ENCODE data around the gene GAGE12D. TPM values are rescaled to one million over a fixed set of nuclear protein-coding genes. Genes with fewer than 3 reads are reported as not detected.
"Not testable (repeated sequence)": the region's sequence is repeated elsewhere in the genome, so short reads cannot be mapped to it uniquely, and the experiment has no call there.

The GAGE12D gene, protein sequence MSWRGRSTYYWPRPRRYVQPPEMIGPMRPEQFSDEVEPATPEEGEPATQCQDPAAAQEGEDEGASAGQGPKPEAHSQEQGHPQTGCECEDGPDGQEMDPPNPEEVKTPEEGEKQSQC
- not detected in 2 replicates for polyA plus RNA-seq (2012; rRNA removed)
- not detected in 2 replicates for polyA plus RNA-seq (2012; cell fraction: cytosol; rRNA removed)
- not detected in 2 replicates for polyA plus RNA-seq (2012; cell fraction: nucleus; rRNA removed)

DNA sequence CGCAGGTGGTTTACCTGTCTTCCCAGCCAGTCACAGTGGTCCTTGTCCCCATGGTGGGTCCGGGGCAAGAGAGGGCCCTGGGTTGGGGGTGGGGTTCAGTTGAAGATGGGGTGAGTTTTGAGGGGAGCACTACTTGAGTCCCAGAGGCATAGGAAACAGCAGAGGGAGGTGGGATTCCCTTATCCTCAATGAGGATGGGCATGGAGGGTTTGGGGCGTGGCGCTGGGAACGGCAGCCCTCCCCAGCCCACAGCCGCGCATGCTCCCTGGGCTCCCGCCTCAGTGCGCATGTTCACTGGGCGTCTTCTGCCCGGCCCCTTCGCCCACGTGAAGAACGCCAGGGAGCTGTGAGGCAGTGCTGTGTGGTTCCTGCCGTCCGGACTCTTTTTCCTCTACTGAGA, at the start of gene GAGE12D:
GAGE12D (plus strand) TSS at position 301 of the 400 bp plus-strand sequence. CDS start 1,155 bp downstream, outside the sequence.
- H3K27ac ChIP-seq (ENCODE audit: low read depth in 2 of 2, low read length in 1 of 2); H3K27me3 ChIP-seq (ENCODE audit: insufficient read depth); H3K4me1 ChIP-seq (ENCODE audit: control insufficient read depth in 1 of 2, insufficient read depth in 2 of 2, low read depth in 1 of 2, low read length in 1 of 2); POLR2A ChIA-PET; H4K20me1 ChIP-seq (ENCODE audit: insufficient read depth); DNase-seq; H3K4me3 ChIP-seq (ENCODE audit: low read depth in 2 of 2, low read length in 1 of 2); H3K9me3 ChIP-seq; CTCF ChIA-PET; H3F3A ChIP-seq (replicated peaks; ENCODE audit: insufficient read depth); H2AFZ ChIP-seq (ENCODE audit: low read depth); H3K9me2 ChIP-seq; H3K79me2 ChIP-seq (ENCODE audit: insufficient read depth); H3K4me2 ChIP-seq; H3K9ac ChIP-seq; H3K36me3 ChIP-seq (replicated peaks in 1 of 2; ENCODE audit: control insufficient read depth in 1 of 2, insufficient read depth in 2 of 2, low read length in 1 of 2): not testable (repeated sequence)
- WGBS (ENCODE audit: low lambda C conversion rate) = no CpG with 5 or more reads among the region's 16 CpGs

DNA sequence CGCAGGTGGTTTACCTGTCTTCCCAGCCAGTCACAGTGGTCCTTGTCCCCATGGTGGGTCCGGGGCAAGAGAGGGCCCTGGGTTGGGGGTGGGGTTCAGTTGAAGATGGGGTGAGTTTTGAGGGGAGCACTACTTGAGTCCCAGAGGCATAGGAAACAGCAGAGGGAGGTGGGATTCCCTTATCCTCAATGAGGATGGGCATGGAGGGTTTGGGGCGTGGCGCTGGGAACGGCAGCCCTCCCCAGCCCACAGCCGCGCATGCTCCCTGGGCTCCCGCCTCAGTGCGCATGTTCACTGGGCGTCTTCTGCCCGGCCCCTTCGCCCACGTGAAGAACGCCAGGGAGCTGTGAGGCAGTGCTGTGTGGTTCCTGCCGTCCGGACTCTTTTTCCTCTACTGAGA, 9.7 kb upstream of the GAGE12D start, which contains the start of gene GAGE12C:
GAGE12C (plus strand) TSS at position 301 of the 400 bp plus-strand sequence. CDS start 1,155 bp downstream, outside the sequence.
- H3K4me1 ChIP-seq (ENCODE audit: control insufficient read depth in 1 of 2, insufficient read depth in 2 of 2, low read depth in 1 of 2, low read length in 1 of 2); H3K27ac ChIP-seq (ENCODE audit: low read depth in 2 of 2, low read length in 1 of 2); H4K20me1 ChIP-seq (ENCODE audit: insufficient read depth); H3K4me2 ChIP-seq; H3K4me3 ChIP-seq (ENCODE audit: low read depth in 2 of 2, low read length in 1 of 2); H3K9me3 ChIP-seq; H3K9me2 ChIP-seq; H2AFZ ChIP-seq (ENCODE audit: low read depth); H3K79me2 ChIP-seq (ENCODE audit: insufficient read depth); H3F3A ChIP-seq (replicated peaks; ENCODE audit: insufficient read depth); DNase-seq; H3K27me3 ChIP-seq (ENCODE audit: insufficient read depth); CTCF ChIA-PET; H3K36me3 ChIP-seq (replicated peaks in 1 of 2; ENCODE audit: control insufficient read depth in 1 of 2, insufficient read depth in 2 of 2, low read length in 1 of 2); POLR2A ChIA-PET; H3K9ac ChIP-seq: not testable (repeated sequence)
- WGBS (ENCODE audit: low lambda C conversion rate) = no CpG with 5 or more reads among the region's 16 CpGs

DNA sequence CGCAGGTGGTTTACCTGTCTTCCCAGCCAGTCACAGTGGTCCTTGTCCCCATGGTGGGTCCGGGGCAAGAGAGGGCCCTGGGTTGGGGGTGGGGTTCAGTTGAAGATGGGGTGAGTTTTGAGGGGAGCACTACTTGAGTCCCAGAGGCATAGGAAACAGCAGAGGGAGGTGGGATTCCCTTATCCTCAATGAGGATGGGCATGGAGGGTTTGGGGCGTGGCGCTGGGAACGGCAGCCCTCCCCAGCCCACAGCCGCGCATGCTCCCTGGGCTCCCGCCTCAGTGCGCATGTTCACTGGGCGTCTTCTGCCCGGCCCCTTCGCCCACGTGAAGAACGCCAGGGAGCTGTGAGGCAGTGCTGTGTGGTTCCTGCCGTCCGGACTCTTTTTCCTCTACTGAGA, 9.5 kb downstream of the GAGE12D start, which contains the start of gene GAGE12E:
GAGE12E (plus strand) TSS at position 301 of the 400 bp plus-strand sequence. CDS start 1,155 bp downstream, outside the sequence.
- H3K9me2 ChIP-seq; H3K36me3 ChIP-seq (replicated peaks in 1 of 2; ENCODE audit: control insufficient read depth in 1 of 2, insufficient read depth in 2 of 2, low read length in 1 of 2); H3K27ac ChIP-seq (ENCODE audit: low read depth in 2 of 2, low read length in 1 of 2); DNase-seq; H3K9me3 ChIP-seq; H2AFZ ChIP-seq (ENCODE audit: low read depth); H3K4me1 ChIP-seq (ENCODE audit: control insufficient read depth in 1 of 2, insufficient read depth in 2 of 2, low read depth in 1 of 2, low read length in 1 of 2); H4K20me1 ChIP-seq (ENCODE audit: insufficient read depth); POLR2A ChIA-PET; H3K9ac ChIP-seq; H3F3A ChIP-seq (replicated peaks; ENCODE audit: insufficient read depth); CTCF ChIA-PET; H3K4me3 ChIP-seq (ENCODE audit: low read depth in 2 of 2, low read length in 1 of 2); H3K79me2 ChIP-seq (ENCODE audit: insufficient read depth); H3K27me3 ChIP-seq (ENCODE audit: insufficient read depth); H3K4me2 ChIP-seq: not testable (repeated sequence)
- WGBS (ENCODE audit: low lambda C conversion rate) = no CpG with 5 or more reads among the region's 16 CpGs

DNA sequence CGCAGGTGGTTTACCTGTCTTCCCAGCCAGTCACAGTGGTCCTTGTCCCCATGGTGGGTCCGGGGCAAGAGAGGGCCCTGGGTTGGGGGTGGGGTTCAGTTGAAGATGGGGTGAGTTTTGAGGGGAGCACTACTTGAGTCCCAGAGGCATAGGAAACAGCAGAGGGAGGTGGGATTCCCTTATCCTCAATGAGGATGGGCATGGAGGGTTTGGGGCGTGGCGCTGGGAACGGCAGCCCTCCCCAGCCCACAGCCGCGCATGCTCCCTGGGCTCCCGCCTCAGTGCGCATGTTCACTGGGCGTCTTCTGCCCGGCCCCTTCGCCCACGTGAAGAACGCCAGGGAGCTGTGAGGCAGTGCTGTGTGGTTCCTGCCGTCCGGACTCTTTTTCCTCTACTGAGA, 19.0 kb downstream of the GAGE12D start, which contains the start of gene GAGE12F:
GAGE12F (plus strand) TSS at position 301 of the 400 bp plus-strand sequence. CDS start 1,155 bp downstream, outside the sequence.
- H3K9me2 ChIP-seq; H3K4me2 ChIP-seq; DNase-seq; H3K36me3 ChIP-seq (replicated peaks in 1 of 2; ENCODE audit: control insufficient read depth in 1 of 2, insufficient read depth in 2 of 2, low read length in 1 of 2); H3K27me3 ChIP-seq (ENCODE audit: insufficient read depth); POLR2A ChIA-PET; H3K9me3 ChIP-seq; H3K4me1 ChIP-seq (ENCODE audit: control insufficient read depth in 1 of 2, insufficient read depth in 2 of 2, low read depth in 1 of 2, low read length in 1 of 2); H3K9ac ChIP-seq; H3K79me2 ChIP-seq (ENCODE audit: insufficient read depth); H2AFZ ChIP-seq (ENCODE audit: low read depth); H3F3A ChIP-seq (replicated peaks; ENCODE audit: insufficient read depth); H4K20me1 ChIP-seq (ENCODE audit: insufficient read depth); H3K4me3 ChIP-seq (ENCODE audit: low read depth in 2 of 2, low read length in 1 of 2); H3K27ac ChIP-seq (ENCODE audit: low read depth in 2 of 2, low read length in 1 of 2); CTCF ChIA-PET: not testable (repeated sequence)
- WGBS (ENCODE audit: low lambda C conversion rate) = no CpG with 5 or more reads among the region's 16 CpGs

DNA sequence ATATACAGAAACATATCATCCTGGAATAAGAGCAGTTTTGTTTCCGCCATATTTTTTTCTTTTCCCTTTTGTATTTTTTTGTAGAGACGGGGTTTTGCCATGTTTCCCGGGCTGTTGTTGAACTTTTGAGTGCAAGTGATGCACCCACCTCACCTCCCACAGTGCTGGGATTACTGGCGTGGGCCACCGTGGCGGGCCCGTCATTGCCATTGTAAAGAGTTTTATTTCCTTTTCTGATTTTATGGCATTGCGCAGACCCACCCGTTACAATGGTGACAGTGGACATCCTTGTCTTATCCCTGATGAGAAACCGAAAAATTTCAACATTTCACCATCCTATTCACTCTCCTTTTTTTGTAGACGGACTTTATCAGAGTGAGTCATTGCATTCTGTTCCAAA, 27.2 kb downstream of the GAGE12D start:
- WGBS (ENCODE audit: low lambda C conversion rate) = no CpG with 5 or more reads among the region's 11 CpGs
- H2AFZ ChIP-seq (ENCODE audit: low read depth); H3K27me3 ChIP-seq (ENCODE audit: insufficient read depth); H3K9me3 ChIP-seq; H3K4me3 ChIP-seq (ENCODE audit: low read depth in 2 of 2, low read length in 1 of 2); H4K20me1 ChIP-seq (ENCODE audit: insufficient read depth); H3K9ac ChIP-seq; H3K4me1 ChIP-seq (ENCODE audit: control insufficient read depth in 1 of 2, insufficient read depth in 2 of 2, low read depth in 1 of 2, low read length in 1 of 2); DNase-seq; H3F3A ChIP-seq (replicated peaks; ENCODE audit: insufficient read depth); CTCF ChIA-PET; H3K79me2 ChIP-seq (ENCODE audit: insufficient read depth); H3K4me2 ChIP-seq; H3K9me2 ChIP-seq; H3K27ac ChIP-seq (ENCODE audit: low read depth in 2 of 2, low read length in 1 of 2); POLR2A ChIA-PET; H3K36me3 ChIP-seq (replicated peaks in 1 of 2; ENCODE audit: control insufficient read depth in 1 of 2, insufficient read depth in 2 of 2, low read length in 1 of 2): not testable (repeated sequence)

DNA sequence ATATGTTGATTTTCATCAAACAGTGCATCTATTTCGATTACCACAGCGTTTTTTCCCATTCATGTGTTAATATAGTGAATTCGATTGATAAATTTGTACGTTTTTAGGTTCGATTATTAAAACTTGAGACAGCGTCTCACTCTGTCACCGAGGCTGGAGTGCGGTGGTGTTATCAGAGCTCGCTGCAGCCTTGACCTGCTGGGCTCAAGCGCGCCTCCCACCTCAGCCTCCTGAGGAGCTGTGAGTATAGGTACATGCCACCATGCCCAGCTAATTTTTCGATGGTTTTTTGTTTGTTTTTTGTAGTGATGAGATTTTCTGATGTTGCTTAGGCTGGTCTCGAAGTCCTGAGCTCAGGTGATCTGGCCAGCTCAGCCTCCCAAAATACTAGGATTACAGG, 27.6 kb downstream of the GAGE12D start:
- H3K36me3 ChIP-seq (replicated peaks in 1 of 2; ENCODE audit: control insufficient read depth in 1 of 2, insufficient read depth in 2 of 2, low read length in 1 of 2); H3K9ac ChIP-seq; POLR2A ChIA-PET; H3K4me1 ChIP-seq (ENCODE audit: control insufficient read depth in 1 of 2, insufficient read depth in 2 of 2, low read depth in 1 of 2, low read length in 1 of 2); H3F3A ChIP-seq (replicated peaks; ENCODE audit: insufficient read depth); DNase-seq; H3K27me3 ChIP-seq (ENCODE audit: insufficient read depth); H3K9me3 ChIP-seq; H3K9me2 ChIP-seq; H4K20me1 ChIP-seq (ENCODE audit: insufficient read depth); H2AFZ ChIP-seq (ENCODE audit: low read depth); H3K4me2 ChIP-seq; H3K79me2 ChIP-seq (ENCODE audit: insufficient read depth); H3K4me3 ChIP-seq (ENCODE audit: low read depth in 2 of 2, low read length in 1 of 2); CTCF ChIA-PET; H3K27ac ChIP-seq (ENCODE audit: low read depth in 2 of 2, low read length in 1 of 2): not testable (repeated sequence)
- no CpG with 5 or more reads among the region's 13 CpGs for WGBS (ENCODE audit: low lambda C conversion rate)
